Measurements from ENCODE around the gene STK11.

Gene STK11

GRCh38 chr19:1173159-1173844 is 32.3 kb upstream of the STK11 start:
- H3K4me3 ChIP-seq (replicated peaks; ENCODE audit: insufficient read depth, low read length), result peak overlapping the region; percentile 83

GRCh38 chr19:1173845-1174809 is 31.5 kb upstream of the STK11 start, which contains the start of gene SBNO2:
Gene SBNO2 (minus strand): TSS chr19:1174268. CDS start chr19:1154276, 19,992 bp downstream.
- peak; percentile 75 to 87 for DNase-seq (ENCODE audit: low read depth in 1 of 2, low spot score in 1 of 2)
- no peaks in the 10 kb centered on the region for H3K27me3 ChIP-seq (ENCODE audit: insufficient read depth, poor library complexity, severe bottlenecking)
- peak within 1 kb of the TSS; percentile 83 for H3K4me3 ChIP-seq (replicated peaks; ENCODE audit: insufficient read depth, low read length)
- H3K27ac ChIP-seq (replicated peaks), result peak within 1 kb of the TSS; percentile 81
- TF ChIP-seq SPI1 (IDR thresholded peaks at IDR 0.05; ENCODE audit: borderline replicate concordance, low read depth), result peak; percentile 58; the same call in 1 of the 2 replicates
- TF ChIP-seq REST (IDR thresholded peaks at IDR 0.05; ENCODE audit: insufficient replicate concordance, low read depth), result peak; percentile 57
- TF ChIP-seq CTCF (IDR thresholded peaks at IDR 0.05; ENCODE audit: insufficient read depth, low read length), result no peak
- peak; percentile 66 for TF ChIP-seq GABPA (IDR thresholded peaks at IDR 0.05; ENCODE audit: low read depth)
- peak; percentile 68; the same call in 1 of the 2 replicates for TF ChIP-seq POLR2AphosphoS5 (IDR thresholded peaks at IDR 0.05; ENCODE audit: low read depth)

More at GRCh38 chr19:1173159-1173844, 32.3 kb upstream of the STK11 start:
- Histone ChIP-seq H3K27me3 (ENCODE audit: insufficient read depth, poor library complexity, severe bottlenecking) (no peaks in the 10 kb centered on the region), H3K27ac (replicated peaks) (peak overlapping the region; percentile 81)
- peak; percentile 28 to 71 for DNase-seq (ENCODE audit: low read depth in 1 of 2, low spot score in 1 of 2)
- TF ChIP-seq GABPA (IDR thresholded peaks at IDR 0.05; ENCODE audit: low read depth) (no peak), REST (IDR thresholded peaks at IDR 0.05; ENCODE audit: insufficient replicate concordance, low read depth) (no peak), POLR2AphosphoS5 (IDR thresholded peaks at IDR 0.05; ENCODE audit: low read depth) (no peak), SPI1 (IDR thresholded peaks at IDR 0.05; ENCODE audit: borderline replicate concordance, low read depth) (no peak), CTCF (IDR thresholded peaks at IDR 0.05; ENCODE audit: insufficient read depth, low read length) (no peak)

- no peak for TF ChIP-seq POLR2AphosphoS5 (IDR thresholded peaks at IDR 0.05; ENCODE audit: low read depth)
- no peak for TF ChIP-seq CTCF (IDR thresholded peaks at IDR 0.05; ENCODE audit: insufficient read depth, low read length)
- peak; percentile 42; the same call in 1 of the 2 replicates for TF ChIP-seq SPI1 (IDR thresholded peaks at IDR 0.05; ENCODE audit: borderline replicate concordance, low read depth)
- Histone ChIP-seq H3K4me3 (replicated peaks; ENCODE audit: insufficient read depth, low read length) (no peak overlapping the region), H3K27ac (replicated peaks) (peak overlapping the region; percentile 45), H3K27me3 (ENCODE audit: insufficient read depth, poor library complexity, severe bottlenecking) (no peaks in the 10 kb centered on the region)
- DNase-seq (ENCODE audit: low read depth in 1 of 2, low spot score in 1 of 2), result peak; percentile 64 to 95
Measured at GRCh38 chr19:1177322-1178114, 28.1 kb upstream of the STK11 start.

All from HL-60 (cell line).